Measurements from ENCODE around the gene HCN2.

The HCN2 gene

GRCh38 chr19:642767-643727, 53.4 kb downstream of the HCN2 start:
- DNase-seq = no peak

GRCh38 chr19:643736-644135, 54.1 kb downstream of the HCN2 start:
- DNase-seq = no peak

- DNase-seq = no peak
Measured at GRCh38 chr19:644363-644762, 54.7 kb downstream of the HCN2 start.

GRCh38 chr19:644789-645188, 55.1 kb downstream of the HCN2 start:
- DNase-seq = no peak

GRCh38 chr19:645912-646778, 56.5 kb downstream of the HCN2 start:
- DNase-seq = no peak

- DNase-seq = no peak
Measured at GRCh38 chr19:646779-647565, 57.3 kb downstream of the HCN2 start.

GRCh38 chr19:647566-648284, 58.0 kb downstream of the HCN2 start:
- no peak for DNase-seq

GRCh38 chr19:648305-648704, 58.6 kb downstream of the HCN2 start:
- no peak for DNase-seq

- DNase-seq = no peak
Measured at GRCh38 chr19:648904-649801, 59.5 kb downstream of the HCN2 start.

GRCh38 chr19:650121-650520, 60.4 kb downstream of the HCN2 start:
- no peak for DNase-seq

GRCh38 chr19:651114-651818, 61.6 kb downstream of the HCN2 start:
- DNase-seq = no peak

GRCh38 chr19:651991-652390, 62.3 kb downstream of the HCN2 start:
- DNase-seq = no peak

GRCh38 chr19:652467-653389, 63.0 kb downstream of the HCN2 start:
- DNase-seq = no peak

GRCh38 chr19:653425-653824, 63.7 kb downstream of the HCN2 start:
- no peak for DNase-seq

GRCh38 chr19:655691-656090, 66.0 kb downstream of the HCN2 start:
- no peak for DNase-seq

GRCh38 chr19:656751-657559, 67.3 kb downstream of the HCN2 start:
- no peak for DNase-seq

GRCh38 chr19:657611-658010, 67.9 kb downstream of the HCN2 start:
- no peak for DNase-seq

- DNase-seq = no peak
Measured at GRCh38 chr19:658059-658839, 68.6 kb downstream of the HCN2 start.

All from CD4-positive, alpha-beta T cell treated with Interleukin-1 beta for 1 hour (primary cell).